GM18507 (cell line): Measurements from ENCODE around the gene TSPAN1.

Source experiments
- DNase-seq: peaks from one replicate; pipeline ENCODE4 v3.0.0; 2011; ENCODE audit warnings: low read depth; ENCODE audit not compliant: insufficient read length; ENCODE audit errors: extremely low spot score
- FAIRE-seq: peaks from 2 replicates; lab custom pipeline; 2011; peaks lifted over from hg19 to GRCh38; lab: Jason Lieb, UNC

TSPAN1 gene

DNA sequence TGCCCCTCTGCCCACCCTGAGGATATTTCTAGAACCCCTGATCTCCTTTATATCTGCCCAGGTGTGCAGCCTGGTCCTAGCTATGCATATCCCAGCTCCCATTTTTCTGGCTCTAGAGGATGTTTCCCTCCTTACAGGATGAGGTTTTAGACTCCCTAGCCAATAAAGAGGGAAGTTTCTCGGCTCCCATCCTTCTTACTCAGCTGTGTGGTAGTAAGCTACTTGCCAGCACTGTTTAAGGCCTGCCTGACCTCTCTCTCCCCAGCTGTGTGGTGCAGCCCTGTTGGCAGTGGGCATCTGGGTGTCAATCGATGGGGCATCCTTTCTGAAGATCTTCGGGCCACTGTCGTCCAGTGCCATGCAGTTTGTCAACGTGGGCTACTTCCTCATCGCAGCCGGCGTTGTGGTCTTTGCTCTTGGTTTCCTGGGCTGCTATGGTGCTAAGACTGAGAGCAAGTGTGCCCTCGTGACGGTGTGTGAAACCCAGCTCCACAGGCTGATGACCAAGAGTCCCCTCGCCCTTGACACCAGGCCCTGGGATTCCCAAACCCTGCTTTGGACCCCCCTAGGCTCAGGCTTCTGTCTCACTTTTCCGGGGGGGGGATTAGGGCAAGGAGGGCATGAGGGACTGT lies 9.2 kb downstream of the TSPAN1 start:
- DNase-seq, result no peak
- peak; percentile 70 for FAIRE-seq

DNA sequence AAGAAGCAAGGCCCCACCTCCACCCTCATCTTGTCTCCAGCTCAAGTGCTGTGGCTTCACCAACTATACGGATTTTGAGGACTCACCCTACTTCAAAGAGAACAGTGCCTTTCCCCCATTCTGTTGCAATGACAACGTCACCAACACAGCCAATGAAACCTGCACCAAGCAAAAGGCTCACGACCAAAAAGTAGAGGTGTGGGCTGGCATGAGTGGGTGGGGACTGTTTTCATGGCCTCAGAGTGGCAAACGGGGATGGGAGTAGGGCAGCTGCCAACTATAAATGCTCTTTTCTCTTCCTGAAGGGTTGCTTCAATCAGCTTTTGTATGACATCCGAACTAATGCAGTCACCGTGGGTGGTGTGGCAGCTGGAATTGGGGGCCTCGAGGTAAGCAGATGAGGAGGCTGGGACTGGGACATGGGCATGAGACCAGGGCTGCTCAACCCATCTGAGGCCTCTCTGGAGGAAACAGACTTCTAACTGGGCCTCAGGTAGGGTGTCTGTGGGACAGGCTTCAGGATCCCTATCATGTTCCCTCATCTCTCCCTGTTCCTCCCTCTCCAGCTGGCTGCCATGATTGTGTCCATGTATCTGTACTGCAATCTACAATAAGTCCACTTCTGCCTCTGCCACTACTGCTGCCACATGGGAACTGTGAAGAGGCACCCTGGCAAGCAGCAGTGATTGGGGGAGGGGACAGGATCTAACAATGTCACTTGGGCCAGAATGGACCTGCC lies 10.2 kb downstream of the TSPAN1 start:
- FAIRE-seq, result no peak

DNA sequence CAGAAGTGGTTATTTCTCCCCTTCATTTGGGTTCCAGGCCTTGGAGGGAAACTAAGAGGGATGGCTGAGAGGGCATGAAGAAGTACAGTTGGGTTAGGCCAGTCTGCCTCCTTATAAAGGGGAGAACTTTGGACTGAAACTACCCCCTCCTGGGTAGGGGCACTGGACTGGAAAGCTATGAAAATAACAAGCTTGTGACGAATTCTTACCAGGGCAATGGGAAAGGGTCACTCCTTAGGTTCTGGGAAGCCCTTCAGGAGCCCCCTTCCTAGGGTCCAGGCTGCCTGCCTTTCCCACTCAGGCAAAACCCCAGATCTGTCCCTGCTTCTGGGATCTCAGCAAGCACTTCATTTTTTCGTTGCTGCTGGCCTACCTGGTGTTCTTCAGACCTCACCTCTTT lies 11.2 kb downstream of the TSPAN1 start:
- FAIRE-seq (no peak), DNase-seq (no peak)

More for the DNA sequence above, 10.2 kb downstream of the TSPAN1 start:
- no peak for DNase-seq

DNA sequence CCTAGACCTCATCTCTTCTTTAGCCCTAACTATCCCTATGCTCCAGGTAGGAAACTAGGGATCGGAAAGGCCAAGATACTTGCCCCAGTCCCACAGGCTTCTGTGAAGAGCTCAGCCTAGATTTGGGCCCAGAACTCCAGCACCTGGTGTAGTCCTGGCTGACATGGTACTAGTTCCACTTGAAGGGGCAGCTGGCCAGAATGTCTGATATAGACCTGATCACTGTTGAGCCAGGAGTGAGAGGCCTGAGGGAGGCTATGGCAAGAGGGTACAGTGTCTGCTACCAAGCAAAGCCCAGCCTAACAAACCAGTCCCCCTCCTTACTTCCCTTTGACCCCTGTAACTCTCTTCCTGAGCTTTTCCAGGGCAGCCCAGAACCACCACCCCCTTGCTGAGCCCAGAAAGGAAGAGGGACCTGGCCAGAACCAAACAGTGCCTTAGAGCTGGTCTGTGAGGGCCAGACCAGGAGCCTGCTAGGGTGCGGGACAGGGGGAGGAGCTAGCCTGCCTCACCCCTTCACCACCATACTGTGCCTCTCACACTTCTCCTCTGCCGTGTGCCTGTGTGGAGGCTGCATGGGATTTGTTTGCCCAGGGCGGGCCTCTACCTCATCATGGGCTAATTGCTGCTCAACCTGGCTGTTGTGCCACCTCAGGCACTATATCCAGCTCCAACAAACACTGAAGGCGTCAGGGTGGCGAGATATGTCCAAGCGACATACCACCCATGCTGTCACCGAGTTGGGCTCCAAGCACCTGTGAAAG lies 12.4 kb downstream of the TSPAN1 start:
- FAIRE-seq, result no peak
- no peak for DNase-seq

DNA sequence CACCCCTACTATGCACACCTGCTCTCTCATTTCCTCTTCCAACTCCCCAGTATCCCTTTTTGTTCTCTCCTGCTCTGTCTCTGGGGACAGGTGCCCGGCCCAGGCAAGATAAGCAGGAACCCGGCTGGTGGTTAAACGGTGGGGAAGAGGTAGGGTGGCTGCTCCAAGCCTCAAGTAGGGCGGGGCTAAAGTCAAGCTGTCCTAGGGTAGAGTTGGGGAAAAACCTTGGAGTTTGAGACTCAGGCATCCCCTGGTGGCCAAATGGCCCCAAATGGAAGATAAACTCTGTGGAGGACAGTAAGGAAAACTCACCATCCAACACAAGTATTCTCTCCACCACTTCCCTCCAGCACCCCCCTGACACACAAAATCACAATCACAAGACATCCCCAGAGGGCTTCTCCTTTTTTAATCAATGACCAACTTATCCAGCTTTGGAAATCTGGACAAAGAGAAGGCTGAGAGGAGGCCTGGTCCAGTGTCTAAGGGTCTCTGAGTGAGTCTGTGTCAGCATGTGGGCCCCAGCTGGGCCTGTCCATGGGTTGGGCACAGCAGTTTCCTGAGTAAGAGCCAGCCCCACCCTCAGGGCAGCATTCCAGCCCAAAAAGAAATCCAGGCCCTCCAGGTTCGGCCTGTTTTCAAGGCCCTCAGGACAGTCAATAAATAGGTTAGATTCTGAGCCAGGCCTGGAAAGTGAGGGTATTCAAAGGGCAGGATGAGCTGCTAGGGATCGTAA lies 13.6 kb downstream of the TSPAN1 start:
- DNase-seq, result no peak
- FAIRE-seq, result no peak

DNA sequence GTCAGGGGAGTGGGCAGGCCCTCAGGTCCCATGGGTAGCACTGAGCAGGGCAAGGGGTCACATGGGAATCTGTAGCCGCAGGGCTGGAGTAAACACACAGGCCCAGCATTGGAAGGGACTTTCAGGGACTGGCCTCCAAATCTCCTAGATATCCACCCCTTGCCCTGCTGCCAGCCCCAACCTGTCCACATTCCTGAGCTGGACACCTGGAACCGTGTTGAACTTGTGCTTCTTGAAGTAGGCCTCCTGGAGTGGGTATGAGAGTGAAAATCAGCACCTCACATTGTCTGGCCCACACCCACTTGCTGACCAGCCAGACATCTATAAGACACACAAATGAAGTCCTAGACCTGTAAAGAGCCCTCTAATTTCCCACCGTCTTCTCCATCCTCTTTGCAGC lies 15.7 kb downstream of the TSPAN1 start:
- DNase-seq, result no peak
- FAIRE-seq, result no peak

DNA sequence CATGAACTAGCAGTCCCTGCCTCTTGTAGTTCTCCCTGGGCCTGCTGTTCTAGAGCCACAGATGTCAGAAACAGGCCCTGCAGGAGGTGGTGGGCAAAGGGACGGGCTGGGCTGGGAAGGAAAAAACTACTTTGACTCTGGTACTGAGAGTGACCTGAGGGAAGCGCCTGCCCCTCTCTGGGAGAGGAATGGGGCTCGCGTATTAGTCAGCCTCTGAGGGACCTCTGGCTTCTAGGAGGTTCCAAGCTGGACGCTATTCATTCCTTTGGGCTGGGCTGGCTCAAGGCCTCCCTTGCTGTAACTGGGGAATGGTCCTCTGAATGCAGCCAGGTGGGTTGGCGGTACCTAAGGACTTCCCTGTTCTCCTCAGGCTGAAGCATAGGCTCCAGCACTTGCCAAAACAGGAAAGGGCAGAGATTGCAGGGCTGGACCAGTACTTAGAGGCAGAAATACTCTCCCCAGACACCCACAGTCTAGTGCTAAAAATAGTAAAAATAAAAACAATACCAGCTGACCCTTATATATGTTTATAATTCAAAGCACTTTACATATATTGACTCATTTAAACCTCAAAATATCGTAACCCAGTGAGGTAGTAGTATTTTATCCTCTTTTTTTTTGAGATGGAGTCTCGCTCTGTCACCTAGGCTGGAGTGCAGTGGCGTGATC lies 16.3 kb downstream of the TSPAN1 start:
- DNase-seq (no peak), FAIRE-seq (no peak)

DNA sequence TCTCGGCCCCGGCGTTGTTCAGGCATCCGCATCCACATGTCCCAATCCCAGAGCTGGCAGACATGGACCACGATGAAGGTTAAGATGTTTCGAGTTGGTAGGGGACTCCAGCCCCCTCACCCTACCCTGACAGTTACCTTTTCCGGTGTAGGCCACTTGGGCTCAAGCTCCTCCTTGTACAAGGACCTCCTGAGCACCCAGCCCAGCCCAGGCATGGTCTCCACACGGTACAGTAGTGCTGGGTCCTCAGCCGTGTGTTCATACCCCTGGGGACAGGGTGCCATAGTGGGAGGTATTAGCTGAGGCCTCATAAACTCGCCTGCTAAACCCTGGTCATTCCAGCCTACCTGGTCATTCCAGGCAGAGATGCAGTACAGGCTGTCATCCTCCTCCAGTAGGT lies 17.3 kb downstream of the TSPAN1 start:
- FAIRE-seq (no peak), DNase-seq (no peak)

DNA sequence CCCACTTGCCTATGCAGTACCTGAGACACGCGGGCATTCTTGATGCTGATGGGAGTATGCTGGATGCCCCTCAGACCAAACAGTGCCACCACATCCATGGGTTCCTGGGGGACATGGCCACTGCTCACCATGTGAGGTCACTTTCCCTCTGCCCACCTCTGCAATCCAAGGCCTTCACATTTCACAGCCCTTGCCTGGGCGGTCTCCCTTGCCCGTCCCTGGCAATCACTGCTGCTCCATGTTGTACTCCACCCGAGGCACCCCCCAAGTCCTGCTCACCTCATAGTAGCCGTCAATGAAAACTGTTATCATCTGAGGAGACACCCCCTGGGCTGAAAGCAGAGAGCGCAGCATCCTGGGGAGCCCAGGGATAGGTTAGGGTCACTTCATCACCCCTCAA lies 18.4 kb downstream of the TSPAN1 start:
- no peak for DNase-seq
- no peak for FAIRE-seq

DNA sequence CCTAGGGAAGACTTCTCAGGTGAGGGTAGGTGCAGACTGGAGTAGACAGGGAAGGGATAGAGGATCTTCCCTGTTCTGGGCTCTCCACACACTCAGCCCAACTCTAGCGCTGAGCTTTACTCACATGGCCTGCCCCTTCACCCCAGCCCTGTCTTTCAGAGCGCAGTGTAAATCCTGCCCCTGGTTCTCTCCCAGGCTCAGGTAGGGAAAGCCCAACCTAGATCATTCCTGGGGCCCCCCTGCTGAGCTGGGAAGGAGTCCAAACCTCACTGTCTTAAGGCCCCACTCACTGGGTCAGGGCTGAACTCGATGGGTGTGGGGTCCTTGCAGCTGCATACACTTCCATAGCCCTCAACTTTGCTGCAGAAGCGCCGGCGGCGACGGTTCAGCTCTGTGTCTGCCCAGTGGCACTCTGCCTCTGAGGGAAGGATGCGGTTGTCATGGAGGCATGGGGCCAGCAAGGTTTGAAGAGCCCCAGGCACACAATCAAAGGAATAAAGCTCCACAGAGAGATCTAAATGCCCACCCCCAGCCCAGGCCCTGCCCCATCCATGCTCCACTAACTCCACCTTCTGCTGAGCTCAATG lies 19.2 kb downstream of the TSPAN1 start:
- FAIRE-seq, result no peak

DNA sequence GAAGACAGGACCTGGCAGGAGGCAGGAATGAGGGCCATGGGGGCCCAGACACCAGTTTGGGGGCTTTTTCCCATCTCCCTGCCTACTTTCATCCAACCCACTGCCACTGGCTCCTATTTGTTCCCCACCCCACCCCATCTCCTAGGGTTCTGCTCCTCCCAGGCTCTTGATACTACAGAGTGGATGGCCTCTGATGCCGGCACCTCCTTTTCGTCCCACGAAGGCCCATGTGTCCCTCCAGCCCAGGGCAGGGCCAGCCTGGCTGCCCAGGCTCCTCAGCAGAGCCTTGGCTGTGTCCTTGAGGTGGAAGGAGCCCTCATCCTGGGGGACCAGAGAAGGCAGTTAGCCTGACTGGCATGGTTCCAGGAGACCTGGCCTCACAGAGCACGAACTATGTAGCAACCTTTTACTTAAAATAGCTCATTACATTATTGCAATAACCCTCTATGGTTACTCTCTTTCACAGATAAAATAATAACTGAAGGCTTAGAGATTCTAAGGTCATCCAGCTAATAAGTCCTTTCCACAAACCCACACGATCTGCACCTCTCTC lies 19.8 kb downstream of the TSPAN1 start:
- DNase-seq (no peak), FAIRE-seq (no peak)

More for the DNA sequence above, 19.2 kb downstream of the TSPAN1 start:
- DNase-seq, result no peak

DNA sequence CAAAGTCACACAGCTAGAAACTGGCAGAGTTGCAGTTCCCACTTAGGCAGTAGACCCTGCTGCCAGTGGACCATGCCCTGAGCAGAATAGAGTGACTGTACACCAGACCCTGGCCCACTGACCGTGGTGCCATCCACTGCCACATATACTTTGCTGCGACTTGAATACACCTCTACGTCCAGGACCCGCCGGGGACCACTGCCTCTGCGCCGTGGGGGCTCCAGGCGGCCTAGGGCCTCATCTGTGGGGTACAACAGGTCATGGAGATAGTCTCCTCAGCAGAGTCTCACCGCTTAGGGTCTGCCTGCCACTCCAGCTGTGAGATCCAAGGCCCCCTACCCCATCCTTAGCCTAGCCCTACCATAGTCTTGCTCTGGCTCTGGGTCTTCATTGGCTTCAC lies 21.7 kb downstream of the TSPAN1 start:
- DNase-seq (no peak), FAIRE-seq (no peak)

DNA sequence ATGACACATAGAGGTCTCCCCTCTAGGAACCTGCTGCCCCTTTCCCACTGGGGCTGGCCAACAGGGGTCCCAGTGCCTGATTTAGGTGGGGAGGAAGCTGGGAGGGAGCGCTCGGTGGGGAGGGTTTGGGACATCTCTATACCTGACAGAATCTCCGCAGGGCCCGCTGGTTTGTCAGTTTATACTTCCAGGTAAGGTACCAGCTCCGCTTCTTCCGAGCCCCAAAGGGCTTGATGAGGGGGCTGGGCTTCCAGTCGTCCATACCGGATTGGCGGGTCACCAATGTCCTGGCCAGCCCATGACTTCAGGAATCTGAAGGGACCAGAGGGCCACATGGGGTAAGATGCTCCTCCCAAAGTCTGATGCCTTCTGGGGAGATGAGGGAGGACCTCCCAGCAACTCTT lies 22.7 kb downstream of the TSPAN1 start:
- no peak for DNase-seq
- FAIRE-seq, result no peak

DNA sequence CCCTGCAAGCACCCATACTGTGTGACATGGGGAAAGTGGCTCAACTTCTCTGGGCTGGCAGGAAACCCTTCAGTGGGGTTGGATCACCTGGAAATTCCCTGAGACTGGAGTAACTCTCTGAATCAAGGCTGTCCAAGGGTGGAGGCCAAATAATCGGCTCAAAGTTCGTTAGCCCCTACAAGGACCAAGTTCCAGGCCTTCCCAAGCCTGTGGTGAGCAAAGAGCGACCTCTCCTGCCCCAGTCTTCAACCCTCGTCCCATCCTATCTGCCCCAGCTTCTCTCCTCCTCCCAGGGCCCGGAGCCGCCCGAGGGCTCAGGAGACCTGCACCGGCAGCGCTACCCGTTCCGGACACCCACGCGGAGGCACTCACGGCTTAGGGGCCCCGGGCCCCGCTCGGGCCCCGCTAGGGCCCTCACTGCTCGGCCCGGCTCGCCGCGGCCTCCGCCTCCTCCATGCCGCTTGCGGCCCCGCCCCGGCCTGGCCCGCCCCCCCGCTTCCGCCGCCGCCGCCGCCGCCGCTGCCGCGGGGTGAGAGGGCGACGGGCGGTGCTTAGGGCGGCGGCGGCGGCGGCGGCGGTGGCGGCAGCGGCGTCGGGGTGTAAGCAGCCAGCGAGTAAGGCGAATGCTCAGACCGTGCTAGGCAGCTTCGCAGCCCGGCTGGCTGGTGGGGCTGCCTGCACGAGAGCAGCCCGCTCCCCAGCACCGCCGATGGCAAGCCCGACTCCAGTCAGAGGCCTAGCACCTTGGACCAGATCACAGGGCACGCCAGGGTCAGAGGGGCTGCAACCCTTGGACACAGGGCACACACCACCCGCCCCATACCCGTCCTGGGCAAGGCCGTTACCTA lies 23.3 kb downstream of the TSPAN1 start, which contains the start of gene POMGNT1:
Gene POMGNT1 (minus strand): TSS at position 471 of the 848 bp plus-strand sequence. CDS start 613 bp downstream, outside the sequence.
- FAIRE-seq (peak; percentile 52), DNase-seq (peak; percentile 89)

DNA sequence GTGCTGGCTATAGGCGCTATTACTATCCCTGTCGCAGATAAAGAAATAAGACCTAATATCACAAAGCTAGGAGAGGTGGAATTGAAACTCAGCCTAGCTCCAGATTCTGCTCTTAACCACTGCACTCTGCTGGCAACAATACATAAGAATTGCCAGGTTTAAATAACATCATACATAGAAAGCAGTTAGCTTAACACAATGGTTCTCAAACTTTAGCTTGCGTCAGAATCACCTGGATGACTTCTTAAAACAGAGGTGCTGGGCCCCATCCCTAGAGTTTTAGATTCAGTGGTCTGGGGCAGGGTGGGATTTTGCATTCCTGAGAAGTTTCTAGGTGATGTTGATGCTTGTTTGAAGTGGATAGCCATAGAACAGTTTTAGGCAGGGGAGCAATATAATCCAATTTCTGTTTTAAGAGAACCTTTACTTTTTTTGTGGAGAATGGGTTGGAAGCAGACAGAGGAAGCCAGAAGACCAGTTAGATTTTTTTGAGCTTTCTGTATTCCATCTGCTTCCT lies 24.4 kb downstream of the TSPAN1 start:
- no peak for DNase-seq
- FAIRE-seq, result no peak

DNA sequence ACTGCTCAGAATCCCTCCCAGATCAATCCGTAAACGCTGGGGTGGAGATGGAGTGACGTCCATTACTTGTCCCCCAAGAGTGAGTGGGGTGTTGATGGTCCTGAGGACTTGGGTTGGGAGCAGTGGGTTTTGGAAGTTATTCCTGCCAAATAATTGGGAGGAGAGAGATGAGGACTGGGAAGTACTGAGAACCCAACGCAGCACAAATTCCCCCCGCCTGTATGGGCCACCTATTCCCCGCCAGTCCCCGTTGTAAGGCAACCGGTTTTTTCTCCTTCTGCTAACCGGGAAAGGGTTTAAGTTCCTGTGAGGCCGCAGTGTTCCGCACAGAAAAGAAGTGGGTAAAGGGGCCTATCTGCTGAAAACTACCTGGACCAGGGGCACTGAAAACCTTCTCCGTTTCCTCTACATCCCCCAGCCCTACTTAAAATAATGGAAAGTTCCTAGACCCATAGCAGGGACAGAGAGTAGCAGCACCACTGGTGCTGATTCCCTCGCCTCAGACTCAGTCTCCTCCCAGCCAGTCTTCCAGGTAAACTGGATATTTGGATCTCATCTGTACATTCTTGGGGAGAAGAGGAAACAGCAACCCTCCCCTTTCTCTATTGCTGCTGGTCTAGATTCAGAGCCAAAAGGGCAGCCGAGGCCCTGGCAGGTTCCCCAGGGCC lies 29.0 kb downstream of the TSPAN1 start:
- no peak for FAIRE-seq
- no peak for DNase-seq

DNA sequence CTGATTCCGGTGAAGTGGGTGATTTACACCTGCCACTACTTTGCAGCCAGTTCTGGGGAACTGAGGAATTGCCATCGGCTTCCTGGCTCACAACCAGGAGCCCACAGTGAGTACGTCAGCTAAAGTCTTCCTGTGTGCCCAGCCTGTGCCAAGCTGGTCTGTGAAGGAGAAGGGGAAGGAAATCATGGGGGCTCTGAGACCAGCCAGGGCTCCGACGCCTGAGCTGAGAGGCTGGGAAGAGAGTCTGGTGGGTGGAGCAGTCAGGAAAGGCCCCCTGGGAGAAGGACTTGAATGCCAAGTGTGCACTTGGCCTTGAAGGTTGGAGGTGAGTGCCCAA lies 29.5 kb downstream of the TSPAN1 start:
- DNase-seq (no peak), FAIRE-seq (no peak)
